Lower leg skin (tissue), 3 donors: Measurements from ENCODE around the gene ZNF891.

Source experiments
- CTCF ChIP-seq, 3 donors: fragments of 450-650 bp; IDR thresholded peaks; one replicate each; pipeline ENCODE4 v1.5.1; 2016; ENCODE audit warnings: antibody characterized with exemption in 3 of 3, mild to moderate bottlenecking in 3 of 3, moderate library complexity in 2 of 3
- POLR2A ChIP-seq, 2 donors: fragments of 450-650 bp; IDR thresholded peaks; one replicate each; pipeline ENCODE4 v1.6.1; 2016 to 2017; ENCODE audit warnings: antibody characterized with exemption in 2 of 2, mild to moderate bottlenecking in 1 of 2, moderate library complexity in 1 of 2

GRCh38 chr12:133081159-133081780 lies 48.8 kb downstream of the ZNF891 start:
- no peak for TF ChIP-seq CTCF (IDR thresholded peaks at IDR 0.05)
- no peak for TF ChIP-seq POLR2A (IDR thresholded peaks at IDR 0.05)
